Measurements from ENCODE around the gene GLI2. TPM values are rescaled to one million over a fixed set of nuclear protein-coding genes. Genes with fewer than 3 reads are reported as not detected.

GLI2 gene
- total and polyA plus RNA-seq, 7 donors: 0.23 to 6.4 (median 2.1) TPM

- Histone ChIP-seq H3K27me3 (no peaks in the 10 kb centered on the region), H3K27ac (no peak overlapping the region), H3K9me3 (no peaks in the 10 kb centered on the region), H3K36me3 (no peaks in the 10 kb centered on the region), H3K4me3 (no peak overlapping the region), H3K4me1 (peaks cover 0 to 7% (median 6%) of the 10 kb centered on the region in 4 donors)
- WGBS, 2 donors: 81 to 86% methylated on average over 12 of the region's 12 CpGs
- intact Hi-C loops (cut with DNase I): no loop called here
- no peak for DNase-seq
- TF ChIP-seq POLR2AphosphoS5 (IDR thresholded peaks at IDR 0.05) (no peak), POLR2A (IDR thresholded peaks at IDR 0.05) (no peak), EP300 (IDR thresholded peaks at IDR 0.05) (no peak), CTCF (IDR thresholded peaks at IDR 0.05) (no peak)
These were observed 42.6 kb downstream of the GLI2 start for GRCh38 chr2:120778244-120778643.

- TF ChIP-seq EP300 (IDR thresholded peaks at IDR 0.05) (no peak), POLR2A (IDR thresholded peaks at IDR 0.05) (no peak), CTCF (IDR thresholded peaks at IDR 0.05) (no peak)
- Histone ChIP-seq H3K36me3 (no peaks in the 10 kb centered on the region), H3K4me3 (no peak overlapping the region), H3K27me3 (no peaks in the 10 kb centered on the region), H3K4me1 (peaks cover 0 to 18% (median 13%) of the 10 kb centered on the region in 4 donors), H3K27ac (no peak overlapping the region), H3K9me3 (no peaks in the 10 kb centered on the region)
- DNase-seq: no peak
- intact Hi-C loops (cut with DNase I): no loop called here
- WGBS, 2 donors: 40 to 66% methylated on average over 13 of the region's 13 CpGs
These were observed 44.2 kb downstream of the GLI2 start for GRCh38 chr2:120779781-120780283.

GRCh38 chr2:120780402-120780801 is 44.7 kb downstream of the GLI2 start:
- peaks cover 0 to 18% (median 13%) of the 10 kb centered on the region in 4 donors for H3K4me1 ChIP-seq
- no peak for TF ChIP-seq POLR2AphosphoS5 (IDR thresholded peaks at IDR 0.05)
- TF ChIP-seq CTCF (IDR thresholded peaks at IDR 0.05): no peak
- TF ChIP-seq POLR2A (IDR thresholded peaks at IDR 0.05): no peak
- no peak for TF ChIP-seq EP300 (IDR thresholded peaks at IDR 0.05)
- H3K9me3 ChIP-seq: no peaks in the 10 kb centered on the region
- intact Hi-C loops (cut with DNase I): no loop called here
- DNase-seq: no peak
- H3K36me3 ChIP-seq: no peaks in the 10 kb centered on the region
- no peak overlapping the region for H3K27ac ChIP-seq
- no peaks in the 10 kb centered on the region for H3K27me3 ChIP-seq
- WGBS, 2 donors: 20 to 58% methylated on average over 7 of the region's 7 CpGs
- H3K4me3 ChIP-seq: no peak overlapping the region

- Histone ChIP-seq H3K36me3 (no peaks in the 10 kb centered on the region), H3K4me1 (peaks cover 0 to 18% (median 13%) of the 10 kb centered on the region in 4 donors), H3K9me3 (no peaks in the 10 kb centered on the region), H3K27ac (no peak overlapping the region), H3K4me3 (no peak overlapping the region), H3K27me3 (no peaks in the 10 kb centered on the region)
- no peak for DNase-seq
- TF ChIP-seq CTCF (IDR thresholded peaks at IDR 0.05) (no peak), POLR2AphosphoS5 (IDR thresholded peaks at IDR 0.05) (no peak), POLR2A (IDR thresholded peaks at IDR 0.05) (no peak), EP300 (IDR thresholded peaks at IDR 0.05) (no peak)
- intact Hi-C loops (cut with DNase I): no loop called here
- WGBS, 2 donors: 3 to 9% methylated on average over 9 of the region's 9 CpGs
These were observed 47.7 kb downstream of the GLI2 start for GRCh38 chr2:120783371-120783791.

- WGBS, 2 donors: 70 to 80% methylated on average over 7 of the region's 7 CpGs
- Histone ChIP-seq H3K27ac (no peak overlapping the region), H3K9me3 (no peaks in the 10 kb centered on the region), H3K4me3 (no peak overlapping the region), H3K36me3 (no peaks in the 10 kb centered on the region), H3K4me1 (peaks cover 0 to 18% (median 13%) of the 10 kb centered on the region in 4 donors), H3K27me3 (no peaks in the 10 kb centered on the region)
- no peak for DNase-seq
- TF ChIP-seq CTCF (IDR thresholded peaks at IDR 0.05) (no peak), POLR2AphosphoS5 (IDR thresholded peaks at IDR 0.05) (no peak), POLR2A (IDR thresholded peaks at IDR 0.05) (no peak), EP300 (IDR thresholded peaks at IDR 0.05) (no peak)
- intact Hi-C loops (cut with DNase I): no loop called here
These were observed 48.3 kb downstream of the GLI2 start for GRCh38 chr2:120783969-120784372.
